Measurements from ENCODE around the gene NAPEPLD.
"Not testable (repeated sequence)": the region's sequence is repeated elsewhere in the genome, so short reads cannot be mapped to it uniquely, and the experiment has no call there.

DNA sequence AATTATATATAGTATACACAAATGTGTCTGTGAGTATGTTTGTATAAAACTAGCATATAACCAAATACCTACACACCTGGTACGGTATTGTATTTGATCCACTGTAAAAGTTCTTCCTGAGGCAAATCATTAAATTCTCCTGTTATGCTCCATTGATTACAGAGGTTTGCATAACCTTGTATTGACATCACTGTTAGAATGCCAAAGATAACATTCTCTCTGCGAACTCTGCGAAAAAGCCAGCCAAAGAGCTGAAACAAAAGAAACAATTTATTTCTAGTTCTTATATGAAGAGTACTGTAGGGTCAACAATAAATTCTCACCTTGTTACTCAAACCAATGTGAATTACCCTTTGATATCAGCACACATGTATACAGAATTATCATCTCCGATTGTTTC, 46.5 kb upstream of the NAPEPLD start:
- not testable (repeated sequence) for TF ChIP-seq FOXJ3 (CRISPR knock-in tag; IDR thresholded peaks at IDR 0.05; ENCODE audit: borderline replicate concordance); CREM (CRISPR knock-in tag; IDR thresholded peaks at IDR 0.05)
